HL-60/S4 treated with retinoic acid at 250 ng/mL for 4 days and 3 days (cell line): ENCODE results near the gene MTHFD1L.

Source experiments
- in situ Hi-C: fragments of 300-500 bp; cut with MboI; formaldehyde crosslinking; loops from 2 replicates; pipeline ENCODE4 v1.7.0; 2022; ENCODE audit warnings: low sequenced_read_pairs

The MTHFD1L gene

DNA sequence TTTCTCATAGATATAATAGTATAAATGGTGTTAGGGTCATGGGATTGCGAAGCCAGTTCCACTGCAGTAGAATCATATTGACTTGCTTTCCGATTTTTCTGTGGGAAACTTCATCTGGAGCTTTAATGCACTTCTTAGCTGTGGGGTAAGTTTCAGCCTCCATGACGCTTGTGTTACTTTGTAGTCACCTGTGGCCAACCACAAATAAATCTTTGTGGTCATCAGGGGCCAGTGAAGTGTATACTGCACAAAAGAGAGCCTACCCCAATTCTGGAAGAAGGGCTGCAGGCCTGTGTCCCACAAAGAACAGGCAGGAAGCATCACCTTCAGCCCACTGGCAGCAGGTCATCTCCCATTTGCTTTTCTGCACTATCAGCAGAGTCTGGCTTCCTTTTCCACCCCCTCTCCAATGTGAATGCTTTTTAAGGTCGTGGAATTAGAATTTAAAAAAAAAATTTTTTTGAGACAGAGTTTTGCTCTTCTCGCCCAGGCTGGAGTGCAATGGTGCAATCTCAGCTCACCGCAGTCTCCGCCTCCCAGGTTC is 32.0 kb downstream of the MTHFD1L start:
- in situ Hi-C loops = no loop called here

DNA sequence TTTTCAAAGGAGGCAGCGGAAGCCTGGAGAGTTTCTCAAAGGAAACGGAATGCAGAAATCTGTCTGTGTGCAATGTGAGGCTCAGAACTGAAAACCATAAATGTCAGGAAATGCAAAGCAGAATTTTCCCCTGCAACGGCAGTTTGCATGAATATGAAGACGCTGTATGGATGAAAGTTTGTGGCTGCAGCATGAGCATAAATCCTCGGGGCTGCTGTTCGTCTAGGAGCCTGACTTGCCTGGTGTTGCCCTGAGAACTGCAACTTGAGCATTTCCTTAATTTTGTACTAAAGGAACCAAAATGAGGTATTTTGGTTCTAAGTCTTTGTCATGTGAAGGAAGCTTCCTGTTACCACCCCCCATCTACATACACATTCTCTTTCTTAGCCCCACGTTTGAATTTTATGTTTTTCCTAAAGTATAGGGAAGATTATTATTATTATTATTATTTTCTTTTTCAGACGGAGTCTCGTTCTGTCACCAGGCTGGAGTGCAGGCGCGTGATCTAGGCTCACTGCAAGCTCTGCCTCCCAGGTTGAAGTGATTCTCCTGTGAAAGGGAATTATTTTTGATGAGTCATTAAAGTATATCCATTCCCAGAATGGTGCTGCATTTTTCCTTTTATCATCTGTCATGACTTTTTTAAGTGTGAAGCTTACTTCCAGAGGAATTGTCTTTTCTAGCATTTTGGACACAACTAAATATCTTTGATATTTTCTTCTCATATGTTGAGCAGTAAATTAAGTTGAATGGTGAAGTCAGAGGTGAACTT is 33.1 kb downstream of the MTHFD1L start:
- in situ Hi-C loops = no loop called here

DNA sequence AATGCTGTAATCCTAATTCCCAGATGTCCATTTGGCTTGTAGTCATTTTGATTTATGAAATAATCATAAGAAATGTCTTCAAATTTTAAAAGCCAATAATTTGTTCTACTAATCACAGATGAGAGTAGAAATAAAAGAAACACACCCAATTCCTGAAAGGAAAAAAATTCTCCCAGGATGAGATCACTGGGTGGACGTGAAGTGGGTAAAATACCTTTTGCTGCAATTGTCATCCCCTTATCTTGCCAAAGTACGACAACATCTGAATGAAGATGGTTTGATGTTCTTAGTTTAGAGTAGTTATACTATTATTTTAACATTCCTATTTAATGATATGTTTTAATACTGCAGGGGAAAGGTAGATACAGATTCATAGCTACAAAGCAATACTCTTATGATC is 33.7 kb downstream of the MTHFD1L start:
- in situ Hi-C loops = no loop called here

DNA sequence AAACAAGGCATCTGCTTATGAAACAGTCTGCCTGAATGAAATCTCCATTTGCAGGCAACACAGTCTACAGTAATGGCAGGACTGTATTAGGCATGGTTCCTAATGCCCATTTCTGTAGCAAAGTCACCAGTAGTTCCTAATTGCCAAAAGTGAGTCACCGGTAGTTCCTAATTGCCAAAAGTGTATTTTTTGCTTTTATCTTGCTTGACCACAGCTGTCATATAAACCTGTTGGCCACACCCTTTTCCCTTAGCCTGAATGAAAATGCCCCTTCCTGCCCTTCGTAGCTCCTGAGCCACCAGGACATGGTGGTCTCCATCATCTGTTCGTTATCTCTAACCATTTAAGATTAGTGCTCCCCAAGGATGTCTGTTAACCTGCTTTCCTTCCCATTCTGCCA is 34.5 kb downstream of the MTHFD1L start:
- in situ Hi-C loops = no loop called here

DNA sequence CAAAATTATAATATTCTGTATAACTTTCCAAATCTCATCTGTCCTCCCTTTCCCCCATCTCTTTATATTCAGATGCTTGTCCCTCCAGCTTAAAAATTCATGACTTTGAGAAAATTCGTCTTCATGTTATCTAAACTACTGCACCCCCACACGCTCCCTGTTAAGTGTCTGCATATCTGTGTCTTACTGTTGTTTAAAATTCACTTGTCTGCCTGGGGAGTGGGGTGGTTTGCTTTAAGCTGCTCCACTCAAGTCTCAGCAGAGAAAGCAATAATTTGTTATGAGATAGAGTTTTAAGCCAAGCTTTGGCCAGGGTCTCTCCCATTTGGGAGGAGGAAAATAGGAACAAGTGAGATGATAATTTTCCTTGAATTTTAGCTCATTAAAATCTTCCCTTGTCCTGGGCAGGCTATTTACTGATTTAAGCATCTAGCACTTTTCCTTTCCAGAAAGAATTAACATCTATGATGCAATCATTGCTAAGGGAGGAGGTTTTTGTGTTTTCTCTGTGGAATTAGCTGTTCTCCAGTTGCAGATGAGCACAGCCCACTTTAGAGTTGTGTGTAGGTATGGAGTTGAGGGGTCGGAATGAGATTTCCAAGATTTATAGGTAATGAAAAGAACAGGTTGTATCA is 36.8 kb downstream of the MTHFD1L start:
- in situ Hi-C loops = no loop called here

DNA sequence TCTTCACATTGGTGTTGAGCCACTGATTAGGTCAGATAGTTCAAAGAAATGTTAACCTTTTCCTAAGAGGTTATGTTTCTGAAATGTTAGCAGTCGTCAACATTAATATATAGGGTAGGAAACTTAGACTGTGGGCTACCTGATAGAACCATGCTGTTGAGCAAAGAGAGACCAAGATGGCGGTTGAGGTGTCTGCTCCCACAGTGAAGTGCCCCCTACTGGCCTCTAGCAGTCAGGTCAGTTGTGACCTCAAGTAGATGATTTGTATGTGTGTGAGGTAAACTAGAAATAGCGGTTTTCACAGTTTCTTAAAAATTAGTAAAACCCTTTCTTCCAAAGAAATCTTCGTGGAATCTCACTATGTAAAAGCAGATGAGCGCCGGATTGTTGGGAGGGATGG is 40.3 kb downstream of the MTHFD1L start:
- in situ Hi-C loops = no loop called here

DNA sequence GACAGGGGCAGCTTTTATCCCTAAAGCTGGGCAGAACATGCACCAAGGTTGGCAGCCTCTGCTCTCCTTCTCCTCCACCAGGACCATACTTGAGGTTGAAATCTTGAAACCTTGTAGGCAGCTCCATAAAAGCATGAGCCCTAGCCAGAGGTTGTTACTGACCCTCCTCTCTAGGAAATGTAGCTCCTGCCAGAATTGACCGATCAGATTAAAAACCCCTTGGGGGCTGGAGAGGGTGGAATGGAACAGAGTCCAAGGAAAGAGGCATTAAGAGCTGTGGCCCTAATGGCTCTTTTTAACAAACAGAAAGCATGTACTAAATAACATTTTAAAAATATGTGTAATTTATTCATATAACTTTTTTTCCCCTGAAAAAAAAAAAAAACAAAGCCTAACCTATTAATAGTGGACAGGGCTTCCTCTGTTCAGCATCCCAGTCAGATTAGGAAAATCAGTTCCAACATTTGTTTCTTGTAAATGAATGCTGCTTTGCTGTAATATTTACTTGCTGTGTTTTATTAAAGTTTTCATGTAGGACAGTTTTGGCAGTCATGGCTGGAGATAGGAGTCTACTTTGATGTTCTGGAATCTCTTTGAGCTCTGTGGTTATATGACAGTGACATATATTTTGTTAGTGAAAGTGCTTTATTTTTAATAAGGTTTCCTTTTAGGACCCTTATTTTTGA is 41.3 kb downstream of the MTHFD1L start:
- in situ Hi-C loops = no loop called here

DNA sequence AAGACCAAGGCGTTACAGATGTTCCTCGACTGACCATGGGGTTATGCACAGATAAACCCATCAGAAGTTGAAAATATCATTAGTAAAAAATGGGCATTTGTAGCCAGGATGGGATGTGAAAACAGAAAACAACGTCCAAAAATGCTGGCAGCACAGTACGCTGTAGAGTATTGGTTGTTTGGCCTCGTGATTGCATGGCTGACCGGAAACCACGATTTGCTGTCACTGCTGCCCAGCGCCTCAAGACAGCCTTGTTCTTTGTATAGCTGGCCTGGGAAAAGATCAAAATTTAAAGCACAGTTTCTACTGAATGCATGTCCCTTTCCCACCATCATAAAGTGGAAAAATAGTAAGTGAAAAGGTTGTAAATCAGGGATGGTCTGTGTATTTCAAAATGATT is 41.9 kb downstream of the MTHFD1L start:
- in situ Hi-C loops = no loop called here

DNA sequence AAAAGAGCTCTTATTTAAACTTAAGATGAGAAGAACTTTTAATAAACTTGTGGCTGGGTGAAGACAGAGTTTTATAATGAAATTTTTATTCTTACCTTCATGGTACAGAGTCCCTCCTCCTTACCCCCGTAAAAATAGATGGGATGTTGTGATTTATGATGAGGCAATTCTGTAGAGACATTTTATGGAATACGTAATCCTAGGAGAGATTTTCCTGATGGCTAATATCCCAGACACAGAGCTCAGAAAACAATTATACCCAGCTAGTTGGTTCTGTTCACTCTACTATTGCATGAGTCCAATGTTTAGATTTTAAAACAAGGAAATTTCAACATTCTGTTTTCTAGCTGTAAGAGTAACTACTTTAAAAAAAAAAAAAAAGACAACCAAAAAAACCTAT is 43.4 kb downstream of the MTHFD1L start:
- in situ Hi-C loops = no loop called here

DNA sequence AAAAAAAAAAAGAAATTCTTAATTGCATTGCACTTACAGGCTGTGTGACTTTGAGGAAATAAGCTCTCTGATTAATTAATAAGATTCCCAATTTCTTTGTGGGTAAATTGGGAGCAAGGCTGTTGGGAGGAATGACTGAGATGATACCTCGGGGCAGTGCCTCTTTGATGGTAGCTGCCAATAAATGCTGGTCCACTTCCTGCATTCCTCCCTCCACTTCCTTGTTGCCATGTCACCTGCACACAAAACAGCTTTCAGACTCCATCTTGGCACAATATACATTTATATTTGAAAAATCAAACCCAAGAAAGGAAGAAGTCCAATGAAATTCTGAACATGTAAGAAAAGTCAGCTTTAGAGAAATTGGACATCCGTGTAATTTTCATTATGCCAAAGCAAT is 45.1 kb downstream of the MTHFD1L start:
- in situ Hi-C loops = no loop called here

DNA sequence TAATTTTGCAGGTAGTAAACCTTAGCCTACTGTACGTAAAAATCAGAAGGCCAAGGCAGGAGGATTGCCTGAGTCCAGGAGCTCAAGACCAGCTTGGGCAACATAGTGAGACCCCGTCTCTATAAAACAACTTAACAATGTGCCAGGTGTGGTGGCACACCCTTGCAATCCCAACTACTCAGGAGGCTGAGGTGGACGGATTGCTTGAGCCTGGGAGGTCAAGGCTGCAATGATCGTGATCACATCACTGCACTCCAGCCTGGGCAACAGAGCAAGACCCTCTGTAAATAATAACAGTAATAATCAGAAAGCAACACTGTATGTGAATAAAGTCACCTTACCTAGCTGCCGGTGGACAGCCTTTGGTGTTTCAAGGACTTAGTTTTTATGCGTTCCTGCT is 48.9 kb downstream of the MTHFD1L start:
- in situ Hi-C loops = no loop called here

DNA sequence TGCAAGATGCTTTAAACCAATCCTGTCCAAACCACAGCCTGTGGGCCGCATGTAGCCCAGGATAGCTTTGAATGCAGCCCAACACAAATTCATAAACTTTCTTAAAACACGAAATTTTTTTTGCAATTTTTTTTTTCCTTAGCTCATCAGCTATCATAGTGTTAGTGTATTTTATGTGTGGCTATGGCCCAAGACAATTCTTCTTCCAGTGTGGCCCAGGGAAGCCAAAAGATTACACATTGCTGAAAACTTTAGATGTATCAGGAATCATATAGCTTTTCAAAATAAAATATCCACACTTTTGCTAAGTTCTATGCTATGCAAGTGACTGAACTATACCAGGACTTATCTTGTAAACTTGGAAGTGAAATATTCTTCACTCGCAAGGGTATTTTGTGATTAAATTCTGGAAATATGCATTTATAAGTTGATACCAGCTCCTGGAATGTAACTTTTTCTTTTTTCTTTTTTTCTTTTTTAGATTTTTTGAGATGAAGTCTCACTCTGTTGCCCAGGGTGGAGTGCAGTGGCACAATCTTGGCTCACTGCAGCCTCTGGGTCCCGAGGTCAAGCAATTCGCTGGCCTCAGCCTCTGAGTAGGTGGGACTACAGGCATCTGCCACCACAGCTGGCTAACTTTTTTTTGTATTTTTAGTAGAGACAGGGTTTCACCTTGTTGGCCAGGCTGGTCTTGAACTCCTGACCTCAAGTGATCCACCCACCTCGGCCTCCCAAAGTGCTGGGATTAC is 49.8 kb downstream of the MTHFD1L start:
- in situ Hi-C loops = no loop called here

DNA sequence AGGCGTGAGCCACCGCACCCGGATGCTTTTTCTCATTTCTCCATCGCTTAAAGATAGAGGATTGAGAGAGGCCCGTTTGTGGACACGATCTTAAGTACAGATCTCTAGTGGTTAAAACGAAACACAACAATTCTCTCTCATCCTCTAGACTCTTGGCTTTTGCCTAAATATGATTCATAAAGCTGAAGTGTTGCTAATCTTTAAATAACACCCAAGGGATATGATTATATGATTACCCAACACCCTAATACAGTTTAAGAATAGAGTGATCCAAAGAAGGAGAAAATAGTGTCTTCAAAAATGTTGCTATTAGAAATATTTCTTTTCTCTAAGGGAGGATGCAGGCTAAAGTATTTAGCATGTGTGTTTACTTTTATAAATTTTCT is 50.4 kb downstream of the MTHFD1L start:
- in situ Hi-C loops = no loop called here

DNA sequence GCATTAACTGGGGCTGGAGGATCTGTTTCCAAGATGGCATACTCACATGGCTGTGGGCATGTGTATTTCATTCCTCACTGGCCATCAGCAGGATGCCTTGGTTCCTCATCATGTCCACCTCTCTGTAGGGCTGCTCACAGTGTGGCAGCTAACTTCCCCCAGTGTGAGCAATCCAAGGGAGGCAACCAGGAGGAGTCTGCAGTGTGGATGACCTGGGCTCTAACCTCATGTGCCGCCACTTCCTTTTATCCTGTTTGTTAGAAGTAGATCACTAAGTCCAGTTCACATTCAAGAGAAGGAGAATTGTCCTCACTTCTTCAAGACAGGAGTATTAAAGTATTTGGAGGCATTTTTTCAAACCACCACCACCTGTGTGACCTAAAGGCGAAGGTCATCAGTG is 54.4 kb downstream of the MTHFD1L start:
- in situ Hi-C loops = no loop called here

DNA sequence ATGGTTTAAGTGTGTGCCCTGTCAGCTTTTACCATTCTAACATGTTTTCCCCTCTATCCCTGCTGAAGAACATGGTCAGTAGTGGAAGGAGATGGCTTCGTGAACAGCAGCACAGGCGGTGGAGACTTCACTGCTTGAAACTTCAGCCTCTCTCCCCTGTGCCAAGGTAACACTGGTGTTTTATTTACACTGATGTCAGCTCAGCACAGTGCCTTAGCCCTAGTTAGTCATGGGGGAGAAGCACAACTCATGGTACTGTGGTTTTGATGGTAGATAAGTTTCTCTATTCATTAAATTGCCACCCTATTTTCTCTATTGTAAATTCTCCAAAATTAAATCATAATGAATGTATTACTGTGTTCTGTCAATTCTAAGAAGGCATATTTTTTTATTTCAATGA is 56.6 kb downstream of the MTHFD1L start:
- in situ Hi-C loops = no loop called here

DNA sequence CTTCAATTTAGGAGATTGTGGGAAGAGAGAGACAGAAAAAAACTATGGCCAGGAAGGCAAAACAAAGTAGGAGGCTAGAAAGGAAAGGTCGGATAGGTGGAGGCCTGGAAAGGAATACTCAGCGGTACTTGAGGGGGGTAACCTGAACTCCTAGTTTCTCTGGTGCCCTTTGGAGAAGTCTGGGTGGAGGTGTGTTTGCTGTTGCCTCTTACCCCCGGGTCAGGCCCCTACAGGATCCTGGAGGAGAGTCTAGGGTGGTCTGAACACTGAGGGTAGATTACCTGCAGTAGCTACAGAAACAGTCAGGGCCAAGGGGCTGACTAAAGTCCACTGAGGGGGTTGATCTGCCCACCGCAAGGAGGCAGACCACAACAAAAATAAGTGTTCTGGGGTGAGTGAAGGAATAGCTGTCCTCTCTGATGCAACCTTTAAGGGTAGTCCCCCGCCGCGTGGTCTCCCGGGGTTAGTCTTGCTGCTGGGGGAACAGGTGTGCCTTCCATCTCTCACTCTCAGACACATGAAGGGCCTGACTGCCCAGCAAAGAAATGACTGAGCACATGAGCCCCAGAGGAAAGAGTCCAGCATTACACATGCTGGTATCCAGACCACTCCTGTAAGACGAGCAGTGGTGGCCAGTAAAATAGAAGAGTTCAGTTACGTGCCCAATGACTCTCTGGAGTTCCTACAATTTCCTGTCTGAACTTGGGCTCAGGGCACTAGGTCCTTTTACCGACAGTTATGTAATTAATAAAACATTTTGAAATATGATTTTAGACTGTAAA is 59.5 kb downstream of the MTHFD1L start:
- in situ Hi-C loops = no loop called here

DNA sequence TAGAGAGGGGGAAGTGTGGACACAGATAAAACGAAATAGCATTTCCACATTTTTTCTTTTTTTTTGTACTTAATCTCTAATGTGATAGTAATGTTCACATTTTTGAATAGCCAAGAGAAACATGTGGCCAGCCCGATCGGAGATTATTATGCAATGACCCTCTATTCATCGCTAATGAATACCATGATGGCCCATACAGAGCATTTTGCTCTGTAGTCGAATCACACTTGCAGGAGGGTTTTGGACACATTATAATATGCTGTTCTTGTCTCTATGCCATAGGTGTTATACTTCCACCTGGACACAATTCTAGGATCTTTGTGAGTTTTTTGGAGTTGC is 60.1 kb downstream of the MTHFD1L start:
- in situ Hi-C loops = no loop called here

DNA sequence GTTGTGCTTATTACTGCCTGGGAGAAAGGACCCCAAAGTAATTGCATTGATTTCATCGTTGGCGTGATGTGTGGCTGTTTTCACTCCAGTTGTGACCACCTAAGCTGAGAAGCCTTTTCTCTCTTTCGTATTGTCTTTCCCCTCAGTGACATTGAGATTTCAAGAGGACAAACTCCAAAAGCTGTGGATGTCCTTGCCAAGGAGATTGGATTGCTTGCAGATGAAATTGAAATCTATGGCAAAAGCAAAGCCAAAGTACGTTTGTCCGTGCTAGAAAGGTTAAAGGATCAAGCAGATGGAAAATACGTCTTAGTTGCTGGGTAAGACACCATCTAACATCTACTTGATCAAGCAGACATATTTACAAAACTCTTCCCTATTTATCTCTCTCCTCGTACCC is 60.5 kb downstream of the MTHFD1L start:
- in situ Hi-C loops = no loop called here

DNA sequence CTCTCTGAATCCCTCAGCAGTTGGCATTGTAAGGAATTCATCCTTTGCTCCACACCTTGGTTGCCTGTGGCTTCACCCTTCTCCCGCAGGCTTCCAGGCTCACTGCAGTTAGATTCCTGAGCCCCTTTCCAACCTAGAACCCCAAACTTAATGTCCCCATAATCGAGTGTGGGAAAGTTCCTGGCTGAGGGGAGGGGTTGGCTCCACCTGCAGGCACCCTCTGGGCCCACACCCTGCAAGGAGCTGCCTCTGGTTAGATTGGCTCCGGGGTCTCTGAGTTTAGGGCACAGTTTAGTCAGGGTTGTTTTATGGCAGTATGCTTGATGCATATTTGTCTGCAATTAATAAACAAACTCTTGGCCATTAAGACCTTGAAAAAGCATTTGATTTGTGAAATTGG is 63.4 kb downstream of the MTHFD1L start:
- in situ Hi-C loops = no loop called here

DNA sequence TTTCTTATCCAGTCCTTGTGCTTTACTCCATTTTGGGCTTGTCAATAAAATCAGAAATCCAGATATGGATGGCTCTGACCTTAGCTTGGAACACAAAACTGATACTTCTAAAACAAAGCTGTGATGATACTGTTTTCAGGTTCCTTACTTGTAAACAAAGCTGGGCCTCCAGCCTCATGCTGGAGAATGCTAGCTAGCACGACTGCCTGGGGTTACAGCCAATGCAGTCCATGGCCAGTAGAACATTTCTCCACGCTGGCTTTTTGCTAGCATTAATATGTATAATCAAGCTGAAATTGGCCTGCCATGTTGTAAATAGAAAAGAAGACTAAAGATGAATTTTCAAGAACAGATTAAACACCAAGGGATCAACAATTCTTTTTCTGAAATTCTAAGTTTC is 63.9 kb downstream of the MTHFD1L start:
- in situ Hi-C loops = no loop called here

DNA sequence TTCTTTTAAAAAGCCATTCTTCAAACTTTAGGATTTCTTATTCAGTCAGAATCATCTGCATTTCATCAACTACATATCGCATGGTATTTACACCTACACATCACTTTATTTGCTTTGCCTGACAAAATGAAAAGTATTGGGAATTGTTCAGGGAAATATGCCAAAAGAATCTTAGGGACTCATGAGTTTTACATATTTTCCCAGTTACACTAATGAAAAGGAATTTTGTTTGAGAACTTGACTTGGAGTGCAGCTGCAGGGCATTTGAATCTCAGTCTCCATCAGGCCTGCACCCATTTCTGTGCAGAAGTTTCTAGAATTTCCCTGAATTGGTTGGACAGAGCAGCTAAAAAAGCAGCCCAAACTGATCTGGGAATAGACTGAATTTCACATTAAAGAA is 65.3 kb downstream of the MTHFD1L start:
- in situ Hi-C loops = no loop called here
